GM12878 (cell line): ENCODE results near the gene DUSP12. TPM values are rescaled to one million over a fixed set of nuclear protein-coding genes. Genes with fewer than 3 reads are reported as not detected.
A peak's percentile ranks its signal among the peaks of the same experiment; 100 is the strongest.

Experiments used
- ASH2L ChIP-seq: fragments of 300-600, 200-600 bp; sonication (generic); IDR thresholded peaks from 2 replicates; pipeline ENCODE4 v1.6.1; 2017; ENCODE audit warnings: low read depth, mild to moderate bottlenecking, borderline replicate concordance
- CBX5 ChIP-seq: sonication (generic); IDR thresholded peaks from 2 replicates; pipeline ENCODE4 v1.6.1; 2016; ENCODE audit warnings: low read depth, moderate library complexity, mild to moderate bottlenecking, inconsistent platforms
- CHD4 ChIP-seq: fragments of 200-600 bp; sonication (generic); IDR thresholded peaks from 2 replicates; pipeline ENCODE4 v1.6.1; 2016; ENCODE audit warnings: mild to moderate bottlenecking
- E2F8 ChIP-seq: fragments of 450-650 bp; IDR thresholded peaks from 2 replicates; pipeline ENCODE4 v1.6.1; 2018; ENCODE audit warnings: mild to moderate bottlenecking, low read depth, moderate library complexity; ENCODE audit not compliant: partially characterized antibody
- EGR1 ChIP-seq, 2 experiments: IDR thresholded peaks; 1 replicate in 1 of 2; 2 replicates in 1 of 2; pipeline ENCODE4 v1.6.1; 2011 to 2012; ENCODE audit warnings: low read depth in 2 of 2, low read length in 2 of 2, borderline replicate concordance in 1 of 2, mild to moderate bottlenecking in 1 of 2, moderate library complexity in 1 of 2
- ELK1 ChIP-seq: IDR thresholded peaks from 2 replicates; pipeline ENCODE4 v1.6.1; 2012; ENCODE audit warnings: low read depth, low read length, improper control_type of control experiment
- GABPA ChIP-seq: IDR thresholded peaks from 2 replicates; pipeline ENCODE4 v1.6.1; 2014; ENCODE audit warnings: antibody characterized with exemption, low read depth, mild to moderate bottlenecking, inconsistent platforms
- HDGF ChIP-seq: fragments of 450-650 bp; IDR thresholded peaks from 2 replicates; pipeline ENCODE4 v1.6.1; 2016; ENCODE audit warnings: antibody characterized with exemption
- MTA3 ChIP-seq: IDR thresholded peaks from 2 replicates; pipeline ENCODE4 v1.6.1; 2012; ENCODE audit warnings: low read length, inconsistent platforms, borderline replicate concordance
- NRF1 ChIP-seq: conservative IDR thresholded peaks from 2 replicates; pipeline ENCODE4 v1.6.1; 2011; ENCODE audit warnings: mild to moderate bottlenecking, low read depth, low read length, improper control_type of control experiment
- PAX5 ChIP-seq: IDR thresholded peaks from 2 replicates; pipeline ENCODE4 v1.6.1; 2011; ENCODE audit warnings: low read depth, low read length, borderline replicate concordance
- PKNOX1 ChIP-seq: fragments of 450-650 bp; IDR thresholded peaks from 2 replicates; pipeline ENCODE4 v1.6.1; 2016; ENCODE audit warnings: mild to moderate bottlenecking
- POLR2A ChIP-seq: IDR thresholded peaks from 2 replicates; pipeline ENCODE4 v1.6.1; 2011; ENCODE audit warnings: low read depth, mild to moderate bottlenecking, low read length
- POLR2AphosphoS2 ChIP-seq: IDR thresholded peaks from 2 replicates; pipeline ENCODE4 v1.6.1; 2011; ENCODE audit warnings: low read depth, mild to moderate bottlenecking, low read length, improper control_type of control experiment, moderate library complexity
- RBBP5 ChIP-seq: fragments of 200-600 bp; sonication (generic); conservative IDR thresholded peaks from 2 replicates; pipeline ENCODE4 v1.6.1; 2016
- SP1 ChIP-seq: IDR thresholded peaks from one replicate; pipeline ENCODE4 v1.6.1; 2011; ENCODE audit warnings: low read depth, low read length
- STAT1 ChIP-seq: fragments of 450-650 bp; conservative IDR thresholded peaks from 2 replicates; pipeline ENCODE4 v1.6.1; 2014; ENCODE audit warnings: antibody characterized with exemption, mild to moderate bottlenecking
- SUZ12 ChIP-seq: fragments of 200-600 bp; sonication (generic); IDR thresholded peaks from one replicate; pipeline ENCODE4 v1.6.1; 2018; ENCODE audit warnings: antibody characterized with exemption, mild to moderate bottlenecking; ENCODE audit not compliant: unreplicated experiment
- TCF3 ChIP-seq: IDR thresholded peaks from 2 replicates; pipeline ENCODE4 v1.6.1; 2012; ENCODE audit warnings: low read depth, mild to moderate bottlenecking, low read length, borderline replicate concordance; ENCODE audit not compliant: insufficient read depth
- ZNF207 ChIP-seq: fragments of 450-650 bp; IDR thresholded peaks from 2 replicates; pipeline ENCODE4 v1.6.1; 2014; ENCODE audit warnings: antibody characterized with exemption, mild to moderate bottlenecking, borderline replicate concordance
- ZNF592 ChIP-seq: fragments of 450-650 bp; IDR thresholded peaks from 2 replicates; pipeline ENCODE4 v1.6.1; 2017; ENCODE audit warnings: mild to moderate bottlenecking, moderate library complexity
- polyA plus RNA-seq, 11 experiments: library from polyadenylated mRNA; depleted of rRNA in 4 of 11; unstranded in 6 of 11; stranded (reverse) in 5 of 11; fragments of >200 nt; fragmentation: Nextera tagmentation in 4 of 11; fragmentation: Illumina TruSeq in 1 of 11; extraction: Ambion mirVana in 4 of 11; extraction: Trizol in 1 of 11; gene quantifications; 1 replicate in 1 of 11; 2 replicates in 10 of 11; pipeline versions ENCODE4 v1.2.1 to v1.2.3, GENCODE V29; 2011 to 2016; ENCODE audit warnings: inconsistent platforms in 2 of 11, missing spikeins in 2 of 11, low read depth in 1 of 11
- total RNA-seq, 4 experiments: library from RNA; depleted of rRNA in 3 of 4; stranded (reverse); fragments of >200 nt in 3 of 4; fragmentation: Illumina TruSeq in 1 of 4; extraction: Trizol in 1 of 4; gene quantifications; 2 replicates each; pipeline versions ENCODE4 v1.2.1 to v1.2.3, GENCODE V29; 2013 to 2021

The DUSP12 gene
- total and polyA plus RNA-seq, 10 of the 15 experiments (the other 5 are each of a cell fraction or from before 2014, with no cell fraction given), result 7.0 to 51.5 (median 35.4) TPM

- TF ChIP-seq E2F8, result no peak
- TF ChIP-seq POLR2A, result peak; percentile 70
- no peak for TF ChIP-seq POLR2AphosphoS2
- peak in 1 of 2 experiments; percentile 64; a peak in 1 of 3 replicates for TF ChIP-seq EGR1 (IDR thresholded peaks at IDR 0.05; ENCODE audit: borderline replicate concordance in 1 of 2, low read depth in 2 of 2, low read length in 2 of 2)
- TF ChIP-seq SUZ12, result no peak
- peak; percentile 49; the same call in 1 of the 2 replicates for TF ChIP-seq PKNOX1
- TF ChIP-seq CHD4, result no peak
- TF ChIP-seq CBX5, result peak; percentile 79; the same call in 1 of the 2 replicates
- no peak for TF ChIP-seq TCF3
- no peak for TF ChIP-seq PAX5
- TF ChIP-seq HDGF, result no peak
- TF ChIP-seq ZNF207, result peak; percentile 94; the same call in 1 of the 2 replicates
- peak; percentile 76 for TF ChIP-seq SP1
- no peak for TF ChIP-seq RBBP5
- TF ChIP-seq GABPA, result peak; percentile 80
- peak; percentile 83; the same call in 1 of the 2 replicates for TF ChIP-seq ASH2L
- TF ChIP-seq STAT1, result peak; percentile 77
- TF ChIP-seq ELK1, result no peak
- peak; percentile 97 for TF ChIP-seq MTA3
- TF ChIP-seq NRF1, result no peak
- TF ChIP-seq ZNF592, result 0 out of 2 replicates have a peak, but pooled peaks have one; percentile 14
Measured at GRCh38 chr1:161766102-161766981, 16.8 kb downstream of the DUSP12 start, which contains the start of gene ATF6 (continued).
